NCI-H2171 (cell line): ENCODE data around the gene AP3D1.
"Not testable (repeated sequence)": the region's sequence is repeated elsewhere in the genome, so short reads cannot be mapped to it uniquely, and the experiment has no call there.

Experiments
- DNase-seq: peaks from one replicate; lab custom pipeline; 2025; lab: John Stamatoyannopoulos, UW

AP3D1 gene

GRCh38 chr19:2109046-2109864 is 42.1 kb downstream of the AP3D1 start:
- DNase-seq = no peak

- no peak for DNase-seq
These were observed 42.9 kb downstream of the AP3D1 start for GRCh38 chr19:2108251-2109016.

GRCh38 chr19:2103045-2103707 is 48.2 kb downstream of the AP3D1 start:
- no peak for DNase-seq

- no peak for DNase-seq
These were observed 49.7 kb downstream of the AP3D1 start for GRCh38 chr19:2101417-2102335.

GRCh38 chr19:2100719-2101061 is 50.7 kb downstream of the AP3D1 start:
- no peak for DNase-seq

GRCh38 chr19:2099937-2100718 is 51.2 kb downstream of the AP3D1 start:
- no peak for DNase-seq

GRCh38 chr19:2099054-2099501 is 52.3 kb downstream of the AP3D1 start:
- no peak for DNase-seq

- DNase-seq = no peak
These were observed 53.5 kb downstream of the AP3D1 start for GRCh38 chr19:2097886-2098327.

- DNase-seq = no peak
These were observed 54.0 kb downstream of the AP3D1 start for GRCh38 chr19:2097203-2097885.

GRCh38 chr19:2096480-2097202 is 54.7 kb downstream of the AP3D1 start, which contains the start of gene IZUMO4:
Gene IZUMO4, plus strand, starts transcription at chr19:2096915. Its CDS starts 31 bp downstream, at chr19:2096946.
- peak; percentile 93 for DNase-seq

- DNase-seq = peak; percentile 90
These were observed 55.3 kb downstream of the AP3D1 start, which contains the start of gene MOB3A for GRCh38 chr19:2096034-2096479. Gene MOB3A, minus strand, starts transcription at chr19:2096326. Its CDS starts 17,766 bp downstream, at chr19:2078560.

GRCh38 chr19:2091926-2092525 is 59.3 kb downstream of the AP3D1 start:
- DNase-seq = not testable (repeated sequence)

GRCh38 chr19:2089727-2090053 is 61.7 kb downstream of the AP3D1 start:
- no peak for DNase-seq

GRCh38 chr19:2089001-2089711 is 62.2 kb downstream of the AP3D1 start:
- DNase-seq = no peak

- DNase-seq = no peak
These were observed 63.7 kb downstream of the AP3D1 start for GRCh38 chr19:2087621-2088100.

GRCh38 chr19:2086695-2087620 is 64.4 kb downstream of the AP3D1 start:
- DNase-seq = not testable (repeated sequence)
